GM12865 (cell line): ENCODE data around the gene UBE2V1.

ENCODE experiments used
- DNase-seq: peaks from one replicate; pipeline ENCODE4 v3.0.0; 2010; ENCODE audit warnings: low read depth
- H3K4me3 ChIP-seq: 2 replicates; pipeline ENCODE4 v1.5.1; 2011; ENCODE audit warnings: mild to moderate bottlenecking, low read depth, low read length, control low read depth
- CTCF ChIP-seq: IDR thresholded peaks from 2 replicates; pipeline ENCODE4 v1.5.1; 2011; ENCODE audit warnings: low read length, control low read depth, low read depth, inconsistent platforms; ENCODE audit not compliant: insufficient read depth; ENCODE audit errors: missing control alignments

Gene UBE2V1

GRCh38 chr20:50039706-50040431 lies 73.1 kb downstream of the UBE2V1 start:
- TF ChIP-seq CTCF: no peak
- no peak for DNase-seq
- H3K4me3 ChIP-seq: no peak overlapping the region

DNA sequence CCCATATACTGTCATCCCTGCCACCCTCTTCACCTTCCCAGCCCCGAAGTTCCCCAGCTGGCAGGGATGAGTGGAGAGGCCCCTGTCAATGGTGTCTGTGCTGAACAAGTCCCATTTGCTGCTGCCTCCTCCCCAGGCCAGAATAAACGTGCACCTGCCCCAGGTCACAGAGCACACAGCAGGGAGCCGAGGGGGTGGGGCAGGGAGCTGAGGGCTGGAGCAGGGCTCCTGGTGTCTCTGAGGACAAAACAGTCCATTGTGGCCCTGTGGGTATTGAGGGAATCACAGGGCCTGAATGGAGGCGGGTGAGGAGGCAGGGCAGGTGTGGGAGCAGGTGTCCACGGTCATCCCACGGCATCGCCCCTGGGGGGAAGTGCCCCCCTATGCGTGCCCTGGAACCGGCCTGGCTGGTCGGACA lies 74.4 kb downstream of the UBE2V1 start:
- H3K4me3 ChIP-seq: no peak overlapping the region
- TF ChIP-seq CTCF: no peak
- no peak for DNase-seq

DNA sequence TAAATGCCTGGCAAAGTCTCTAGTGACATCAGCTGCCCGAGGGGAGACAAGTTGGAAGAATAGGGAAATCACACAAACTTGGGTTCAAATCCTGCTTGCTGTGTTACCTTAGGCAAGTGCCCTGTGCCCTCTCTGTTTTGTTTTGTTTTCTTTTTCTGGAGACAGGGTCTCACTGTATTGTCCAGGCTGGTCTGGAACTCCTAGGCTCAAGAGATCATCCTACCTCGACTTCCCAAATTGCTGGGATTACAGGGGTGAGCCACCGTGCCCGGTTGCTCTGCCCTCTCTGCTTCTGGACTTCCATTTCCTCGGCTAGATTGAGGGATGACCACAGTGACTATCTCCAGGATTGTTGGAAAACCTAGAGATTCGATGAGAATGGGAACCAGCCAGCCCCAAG lies 74.8 kb downstream of the UBE2V1 start:
- H3K4me3 ChIP-seq: no peak overlapping the region
- DNase-seq: no peak
- TF ChIP-seq CTCF: no peak

- TF ChIP-seq CTCF: no peak
- H3K4me3 ChIP-seq: no peak overlapping the region
- DNase-seq: no peak
Measured at GRCh38 chr20:50037575-50037974, 75.4 kb downstream of the UBE2V1 start.

DNA sequence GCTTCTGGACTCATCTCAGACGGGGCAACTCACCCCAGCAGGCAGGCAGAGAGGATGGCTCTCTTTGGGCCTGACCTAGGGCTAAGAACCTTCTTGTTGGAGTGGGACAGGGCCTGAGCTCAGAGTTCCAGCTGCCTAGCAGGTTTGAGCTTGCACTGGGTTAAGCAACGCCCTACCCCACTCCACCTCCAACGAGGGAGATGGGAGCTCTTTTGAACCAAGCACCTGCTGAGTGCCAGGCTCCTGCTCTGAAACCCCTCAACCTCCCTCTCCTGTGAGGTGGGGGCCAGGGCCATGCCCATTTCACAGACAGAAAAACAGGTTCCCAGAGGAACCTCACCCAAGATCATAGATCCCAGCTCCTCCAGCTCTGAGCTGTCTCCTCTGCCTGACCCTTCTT lies 75.8 kb downstream of the UBE2V1 start:
- DNase-seq: no peak
- H3K4me3 ChIP-seq: no peak overlapping the region
- no peak for TF ChIP-seq CTCF

DNA sequence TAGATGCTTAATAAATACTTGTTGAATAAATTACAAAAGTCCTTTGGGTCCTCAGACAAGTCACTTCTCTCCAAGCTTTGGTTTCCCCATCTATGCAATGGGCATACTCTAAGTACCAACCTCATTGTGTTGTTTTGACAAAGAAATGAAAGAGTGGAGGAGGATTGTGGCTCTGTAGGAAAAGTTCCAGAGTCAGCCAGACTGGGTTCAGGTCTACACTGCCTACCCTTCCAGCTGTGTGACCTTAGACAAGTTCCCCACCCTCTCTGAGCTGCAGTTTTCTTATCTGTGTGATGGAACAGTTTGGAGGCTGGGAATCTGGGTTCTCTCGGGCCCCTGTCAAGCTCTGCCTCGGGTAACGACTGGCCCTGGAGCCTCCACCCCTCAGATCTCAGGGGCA lies 76.2 kb downstream of the UBE2V1 start:
- no peak overlapping the region for H3K4me3 ChIP-seq
- no peak for TF ChIP-seq CTCF
- DNase-seq: no peak
